ENCODE data around the gene ABCF3. TPM values are rescaled to one million over a fixed set of nuclear protein-coding genes. Genes with fewer than 3 reads are reported as not detected.
A peak's percentile ranks its signal among the peaks of the same experiment; 100 is the strongest.

Gene ABCF3
- total RNA-seq, 1 donor from 2014 or later, result 67.4 TPM

DNA sequence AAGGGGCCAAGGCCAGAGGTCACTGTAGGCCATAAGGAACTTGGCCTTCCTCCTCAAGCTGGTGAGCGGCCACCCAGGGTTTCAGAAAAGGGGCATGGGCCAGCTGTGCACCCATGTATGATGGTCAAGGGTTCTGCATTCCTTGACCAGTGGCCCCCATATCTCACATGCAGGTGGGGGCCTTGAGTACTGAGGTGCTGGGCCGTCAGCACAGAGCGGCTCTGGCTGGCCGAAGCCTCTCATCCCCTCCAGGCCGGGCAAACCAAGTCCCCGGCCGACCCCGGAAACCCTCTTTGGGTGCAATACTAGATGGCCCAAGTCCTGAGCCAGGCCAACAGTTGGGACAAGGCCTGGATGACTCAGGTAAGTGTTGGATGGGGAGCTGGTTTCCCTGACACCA lies 53.2 kb downstream of the ABCF3 start:
- DNase-seq (ENCODE audit: low spot score) (no peak), ATAC-seq (no peak)
- intact Hi-C loops (cut with DNase I), result no loop called here

DNA sequence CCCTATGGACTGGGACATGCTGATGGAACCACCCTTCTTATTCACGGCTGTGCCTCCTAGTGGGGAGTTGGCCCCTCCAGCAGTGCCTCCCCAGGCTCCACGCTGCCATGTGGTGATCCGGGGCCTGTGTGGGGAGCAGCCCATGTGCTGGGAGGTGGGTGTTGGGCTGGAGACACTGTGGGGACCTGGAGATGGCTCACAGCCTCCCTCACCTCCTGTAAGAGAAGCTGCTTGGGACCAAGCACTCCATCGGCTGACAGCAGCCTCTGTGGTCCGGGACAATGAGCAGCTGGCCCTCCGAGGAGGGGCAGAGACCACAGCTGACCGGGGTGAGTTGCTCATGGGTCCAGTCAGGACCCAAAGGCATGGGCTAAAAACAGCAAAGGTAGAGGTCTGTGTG lies 53.7 kb downstream of the ABCF3 start:
- intact Hi-C loops (cut with DNase I), result no loop called here
- DNase-seq (ENCODE audit: low spot score), result no peak
- no peak for ATAC-seq

DNA sequence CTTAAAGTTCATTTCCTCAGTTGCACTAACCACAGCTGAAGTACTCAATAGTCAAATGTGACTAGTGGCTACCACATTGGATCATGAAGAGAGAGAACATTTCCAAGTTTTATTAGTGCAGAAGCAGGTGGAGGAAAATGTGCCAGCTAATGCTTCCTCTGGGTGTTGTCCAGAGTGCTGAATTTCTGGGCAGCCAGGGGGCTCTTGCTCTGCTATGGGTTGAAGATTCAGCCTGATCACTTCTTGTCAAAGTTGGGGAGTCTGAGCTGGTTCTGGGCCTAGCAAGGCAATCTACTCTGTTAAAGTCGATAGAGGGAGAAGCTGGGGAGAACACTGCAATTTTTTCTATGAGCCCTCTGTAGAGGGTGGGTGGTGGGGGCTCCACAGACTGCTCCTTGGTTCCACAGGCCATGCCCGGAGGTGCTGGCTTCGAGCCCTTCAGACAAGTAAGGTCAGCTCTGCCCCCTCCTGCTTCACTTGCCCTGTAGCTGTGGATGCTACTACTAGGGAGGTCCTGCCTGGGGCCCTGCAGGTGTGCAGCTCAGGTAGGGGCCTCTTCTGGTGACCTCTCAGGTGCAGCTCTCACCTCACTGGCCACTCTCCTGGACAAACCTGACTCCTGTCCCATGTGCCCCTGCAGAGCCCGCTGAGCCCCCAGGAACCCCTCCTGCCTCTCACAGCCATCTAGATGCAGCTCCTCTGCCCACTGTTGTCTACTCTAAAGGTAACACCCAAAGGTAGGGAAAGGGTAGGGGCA lies 54.6 kb downstream of the ABCF3 start:
- ATAC-seq (no peak), DNase-seq (ENCODE audit: low spot score) (no peak)
- intact Hi-C loops (cut with DNase I), result no loop called here

DNA sequence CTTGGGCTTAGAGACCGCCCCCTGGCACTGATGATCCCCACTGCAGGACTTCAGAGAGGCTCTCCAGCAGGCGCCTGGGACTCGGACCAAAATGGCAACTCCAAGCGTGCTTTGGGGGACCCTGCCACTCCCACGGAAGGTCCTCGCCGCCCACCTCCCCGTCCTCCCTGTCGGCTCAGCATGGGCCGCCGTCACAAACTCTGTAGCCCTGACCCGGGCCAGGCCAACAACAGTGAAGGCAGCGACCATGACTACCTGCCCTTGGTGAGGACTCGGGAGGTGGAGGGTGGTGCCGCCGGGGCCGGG lies 55.1 kb downstream of the ABCF3 start:
- no peak for ATAC-seq
- DNase-seq (ENCODE audit: low spot score), result no peak
- intact Hi-C loops (cut with DNase I), result no loop called here

DNA sequence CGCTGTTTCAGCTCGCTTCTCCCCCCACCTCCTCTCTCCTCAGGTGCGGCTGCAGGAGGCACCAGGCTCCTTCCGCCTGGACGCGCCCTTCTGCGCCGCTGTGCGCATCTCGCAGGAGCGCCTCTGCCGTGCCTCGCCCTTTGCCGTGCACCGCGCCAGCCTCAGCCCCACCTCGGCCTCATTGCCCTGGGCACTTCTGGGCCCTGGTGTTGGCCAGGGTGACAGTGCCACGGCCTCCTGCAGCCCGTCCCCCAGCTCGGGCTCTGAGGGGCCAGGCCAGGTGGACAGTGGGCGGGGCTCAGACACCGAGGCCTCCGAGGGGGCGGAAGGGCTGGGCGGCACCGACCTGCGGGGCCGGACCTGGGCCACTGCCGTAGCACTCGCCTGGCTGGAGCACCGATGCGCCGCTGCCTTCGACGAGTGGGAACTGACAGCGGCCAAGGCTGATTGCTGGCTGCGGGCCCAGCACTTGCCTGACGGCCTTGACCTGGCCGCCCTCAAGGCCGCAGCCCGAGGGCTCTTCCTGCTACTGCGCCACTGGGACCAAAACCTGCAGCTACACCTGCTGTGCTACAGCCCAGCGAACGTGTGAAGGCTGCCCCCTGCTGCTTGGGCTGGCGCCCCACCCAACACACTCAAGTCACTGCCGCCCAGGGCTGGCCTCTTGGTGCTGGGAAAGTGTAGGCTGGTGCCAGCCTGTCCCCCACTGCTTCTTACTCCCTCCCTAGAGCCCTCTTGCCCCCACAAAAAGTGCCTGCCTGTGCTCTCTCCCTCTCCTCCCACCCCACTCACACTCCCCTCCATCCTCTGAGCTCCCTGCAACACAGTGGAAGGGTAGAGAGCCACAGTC lies 55.7 kb downstream of the ABCF3 start:
- DNase-seq (ENCODE audit: low spot score) (no peak), ATAC-seq (peak; percentile 60)
- intact Hi-C loops (cut with DNase I), result no loop called here

DNA sequence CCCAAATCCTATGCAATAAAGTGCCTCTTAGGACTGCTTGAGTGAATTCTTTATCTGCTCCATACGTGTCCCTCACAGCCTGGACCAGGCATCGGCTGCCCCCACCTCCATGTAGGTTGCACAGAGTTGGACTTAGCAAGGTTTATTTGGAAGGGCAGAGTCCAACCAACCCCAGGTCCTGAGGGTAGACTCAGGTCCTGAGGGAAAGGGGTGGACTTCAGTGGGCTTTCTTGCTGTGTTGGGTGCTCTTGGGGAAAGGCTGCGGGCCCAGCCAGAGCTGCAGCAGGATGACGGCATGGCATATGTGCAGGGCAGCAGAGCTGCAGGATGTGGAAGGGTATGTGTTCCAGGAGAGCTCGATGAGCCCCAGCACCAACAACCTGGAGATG lies 56.3 kb downstream of the ABCF3 start:
- DNase-seq (ENCODE audit: low spot score) (no peak), ATAC-seq (no peak)
- intact Hi-C loops (cut with DNase I), result no loop called here

Small RNAs within 50 kb of the gene (microRNA-seq; reads per million reads assigned to microRNA genes)
- gene MIR1224, result 1.8 reads per million

Other genes with a start within 250 kb of the ABCF3 start
- gene ABCC5, start 168.3 kb upstream of the ABCF3 start, total RNA-seq, result 55.8 TPM
- not detected for gene HTR3D, start 154.5 kb upstream of the ABCF3 start, total RNA-seq
- gene HTR3C, start 133.2 kb upstream of the ABCF3 start, total RNA-seq, result not detected
- not detected for gene HTR3E, start 89.1 kb upstream of the ABCF3 start, total RNA-seq
- 30.6 TPM for gene EIF2B5, start 50.8 kb upstream of the ABCF3 start, total RNA-seq
- gene DVL3, start 30.8 kb upstream of the ABCF3 start, total RNA-seq, result 57.8 TPM
- gene AP2M1, start 11.3 kb upstream of the ABCF3 start, total RNA-seq, result 278 TPM
- 0.53 TPM for gene VWA5B2, start 43.4 kb downstream of the ABCF3 start, total RNA-seq
- gene ALG3, start 62.8 kb downstream of the ABCF3 start, total RNA-seq, result 16.7 TPM
- 1.3 TPM for gene EEF1AKMT4, start 63.5 kb downstream of the ABCF3 start, total RNA-seq
- gene CAMK2N2, start 75.4 kb downstream of the ABCF3 start, total RNA-seq, result 0.53 TPM
- not detected for gene ECE2, start 89.8 kb downstream of the ABCF3 start, total RNA-seq
- gene PSMD2, start 113.0 kb downstream of the ABCF3 start, total RNA-seq, result 122 TPM
- 248 TPM for gene EIF4G1, start 128.4 kb downstream of the ABCF3 start, total RNA-seq
- gene FAM131A, start 151.4 kb downstream of the ABCF3 start, total RNA-seq, result 22.6 TPM
- gene CLCN2, start 175.4 kb downstream of the ABCF3 start, total RNA-seq, result 24.5 TPM
- gene POLR2H, start 175.5 kb downstream of the ABCF3 start, total RNA-seq, result 57.8 TPM
- gene THPO, start 192.0 kb downstream of the ABCF3 start, total RNA-seq, result 1.2 TPM
- 27.0 TPM for gene CHRD, start 193.9 kb downstream of the ABCF3 start, total RNA-seq

Measured in sciatic nerve (tissue), 2 donors.